Ascending aorta (tissue), 2 donors: Measurements from ENCODE around the gene SERPINA7. TPM values are rescaled to one million over a fixed set of nuclear protein-coding genes. Genes with fewer than 3 reads are reported as not detected.
"Not testable (repeated sequence)": the region's sequence is repeated elsewhere in the genome, so short reads cannot be mapped to it uniquely, and the experiment has no call there.

Experiments used
- DNase-seq, 2 donors: peaks; one replicate each; pipeline ENCODE4 v3.0.0-alpha.2; 2019; ENCODE audit warnings: low spot score in 2 of 2
- H3K27ac ChIP-seq, 2 donors: fragments of 200-600 bp; sonication (generic); one replicate each; pipeline ENCODE4 v1.5.1; 2016 to 2017; ENCODE audit warnings: mild to moderate bottlenecking in 1 of 2
- H3K27me3 ChIP-seq: fragments of 200-600 bp; sonication (generic); one replicate; pipeline ENCODE4 v1.5.1; 2017
- H3K36me3 ChIP-seq, 2 donors: fragments of 200-600 bp; sonication (generic); one replicate each; pipeline ENCODE4 v1.5.1; 2016
- H3K4me1 ChIP-seq, 2 donors: fragments of 200-600 bp; sonication (generic); one replicate each; pipeline ENCODE4 v1.5.1; 2016 to 2017; ENCODE audit warnings: mild to moderate bottlenecking in 1 of 2
- H3K4me3 ChIP-seq, 2 donors: fragments of 200-600 bp; sonication (generic); one replicate each; pipeline ENCODE4 v1.5.1; 2016 to 2017; ENCODE audit warnings: mild to moderate bottlenecking in 1 of 2
- H3K9me3 ChIP-seq, 2 donors: fragments of 200-600 bp; sonication (generic); one replicate each; pipeline ENCODE4 v1.5.1; 2016
- intact Hi-C: fragments of 100-400 bp; cut with DNase I; formaldehyde crosslinking; loops from one replicate; pipeline ENCODE4 v1.15.1; 2023
- total RNA-seq: library from RNA; depleted of rRNA; stranded (reverse); fragments of >200 nt; gene quantifications from one replicate; pipeline ENCODE4 v1.1.0, GENCODE V29; 2016
- TF ChIP-seq, protein P1 (sequence below), 3 experiments: fragments of 200-600 bp in 2 of 3; fragments of 450-650 bp in 1 of 3; sonication (generic) in 2 of 3; IDR thresholded peaks; one replicate each; pipeline ENCODE4 v1.5.1; 2016 to 2019; ENCODE audit warnings: antibody characterized with exemption in 3 of 3, mild to moderate bottlenecking in 1 of 3, moderate library complexity in 1 of 3

SERPINA7 gene
- total RNA-seq, 1 donor from 2014 or later, result 0.75 TPM

DNA sequence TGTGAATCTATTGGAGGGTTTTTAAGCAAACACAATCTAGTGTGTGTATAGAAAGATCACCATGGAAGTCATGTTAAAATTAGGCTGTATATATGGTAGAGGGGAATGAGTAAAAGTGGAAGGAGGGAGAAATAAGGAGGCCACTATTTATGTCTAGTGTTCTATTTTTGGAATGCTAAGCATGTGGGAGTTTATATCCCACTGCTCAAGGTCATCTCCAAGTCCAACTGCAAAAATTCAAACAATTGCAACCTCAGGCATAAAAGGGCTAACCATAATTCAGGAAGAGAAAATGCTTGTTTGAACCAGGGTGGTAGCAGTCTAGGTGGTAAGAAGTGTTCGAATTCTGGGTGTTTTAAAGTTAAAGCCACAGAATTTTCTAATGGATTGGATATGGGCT, 39.2 kb downstream of the SERPINA7 start:
- H3K27me3 ChIP-seq, result no peaks in the 10 kb centered on the region
- no peaks in the 10 kb centered on the region for H3K9me3 ChIP-seq
- H3K36me3 ChIP-seq, result no peaks in the 10 kb centered on the region
- H3K4me3 ChIP-seq, result no peak overlapping the region
- DNase-seq, result no peak
- H3K4me1 ChIP-seq, result no peaks in the 10 kb centered on the region
- intact Hi-C loops, result no loop called here
- H3K27ac ChIP-seq, result no peak overlapping the region
- TF ChIP-seq, protein P1, sequence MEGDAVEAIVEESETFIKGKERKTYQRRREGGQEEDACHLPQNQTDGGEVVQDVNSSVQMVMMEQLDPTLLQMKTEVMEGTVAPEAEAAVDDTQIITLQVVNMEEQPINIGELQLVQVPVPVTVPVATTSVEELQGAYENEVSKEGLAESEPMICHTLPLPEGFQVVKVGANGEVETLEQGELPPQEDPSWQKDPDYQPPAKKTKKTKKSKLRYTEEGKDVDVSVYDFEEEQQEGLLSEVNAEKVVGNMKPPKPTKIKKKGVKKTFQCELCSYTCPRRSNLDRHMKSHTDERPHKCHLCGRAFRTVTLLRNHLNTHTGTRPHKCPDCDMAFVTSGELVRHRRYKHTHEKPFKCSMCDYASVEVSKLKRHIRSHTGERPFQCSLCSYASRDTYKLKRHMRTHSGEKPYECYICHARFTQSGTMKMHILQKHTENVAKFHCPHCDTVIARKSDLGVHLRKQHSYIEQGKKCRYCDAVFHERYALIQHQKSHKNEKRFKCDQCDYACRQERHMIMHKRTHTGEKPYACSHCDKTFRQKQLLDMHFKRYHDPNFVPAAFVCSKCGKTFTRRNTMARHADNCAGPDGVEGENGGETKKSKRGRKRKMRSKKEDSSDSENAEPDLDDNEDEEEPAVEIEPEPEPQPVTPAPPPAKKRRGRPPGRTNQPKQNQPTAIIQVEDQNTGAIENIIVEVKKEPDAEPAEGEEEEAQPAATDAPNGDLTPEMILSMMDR (IDR thresholded peaks at IDR 0.05), result no peak

GRCh38 chrX:105988487-105988886, 50.0 kb downstream of the SERPINA7 start:
- H3K27ac ChIP-seq, H3K4me3 ChIP-seq, DNase-seq, H3K36me3 ChIP-seq, H3K4me1 ChIP-seq, H3K9me3 ChIP-seq, intact Hi-C loops, H3K27me3 ChIP-seq: not testable (repeated sequence)

Other genes with a start within 250 kb of the SERPINA7 start
- gene NRK, start 216.2 kb downstream of the SERPINA7 start, total RNA-seq, result 3.2 TPM
- not detected for gene PWWP3B, start 129.6 kb upstream of the SERPINA7 start, total RNA-seq